GM12878 (cell line): ENCODE data around the gene CENPO. TPM values are rescaled to one million over a fixed set of nuclear protein-coding genes. Genes with fewer than 3 reads are reported as not detected.

Source experiments
- BRCA1 ChIP-seq: IDR thresholded peaks from 2 replicates; pipeline ENCODE4 v1.6.1; 2011; ENCODE audit warnings: low read depth, low read length, improper control_type of control experiment
- CBFB ChIP-seq: IDR thresholded peaks from 2 replicates; pipeline ENCODE4 v1.6.1; 2016; ENCODE audit warnings: antibody characterized with exemption, low read depth
- CEBPZ ChIP-seq: fragments of 150-350 bp; IDR thresholded peaks from 2 replicates; pipeline ENCODE4 v1.6.1; 2016; ENCODE audit warnings: low read depth, low read length
- CHD1 ChIP-seq: IDR thresholded peaks from 2 replicates; pipeline ENCODE4 v1.6.1; 2012; ENCODE audit warnings: low read depth, low read length, improper control_type of control experiment
- GATAD2B ChIP-seq: fragments of 450-650 bp; conservative IDR thresholded peaks from 2 replicates; pipeline ENCODE4 v1.6.1; 2017; ENCODE audit warnings: low read depth, mild to moderate bottlenecking, moderate library complexity
- HDGF ChIP-seq: fragments of 450-650 bp; IDR thresholded peaks from 2 replicates; pipeline ENCODE4 v1.6.1; 2016; ENCODE audit warnings: antibody characterized with exemption
- JUND ChIP-seq: IDR thresholded peaks from 2 replicates; pipeline ENCODE4 v1.6.1; 2012; ENCODE audit warnings: low read depth, mild to moderate bottlenecking, low read length, improper control_type of control experiment, moderate library complexity
- NFIC ChIP-seq: IDR thresholded peaks from 2 replicates; pipeline ENCODE4 v1.6.1; 2012; ENCODE audit warnings: low read depth, mild to moderate bottlenecking, inconsistent platforms, low read length, moderate library complexity
- PBX3 ChIP-seq: IDR thresholded peaks from 2 replicates; pipeline ENCODE4 v1.6.1; 2011; ENCODE audit warnings: mild to moderate bottlenecking, low read depth, low read length, moderate library complexity; ENCODE audit not compliant: insufficient replicate concordance
- RELA ChIP-seq: fragments of 450-650 bp; IDR thresholded peaks from 2 replicates; pipeline ENCODE4 v1.8.0; 2014; ENCODE audit warnings: borderline replicate concordance; ENCODE audit not compliant: partially characterized antibody
- REST ChIP-seq: IDR thresholded peaks from 2 replicates; pipeline ENCODE4 v1.6.1; 2012; ENCODE audit warnings: mild to moderate bottlenecking, low read depth, low read length
- SMAD5 ChIP-seq: IDR thresholded peaks from 2 replicates; pipeline ENCODE4 v1.6.1; 2016; ENCODE audit warnings: antibody characterized with exemption, low read depth
- SUZ12 ChIP-seq: fragments of 200-600 bp; sonication (generic); IDR thresholded peaks from one replicate; pipeline ENCODE4 v1.6.1; 2018; ENCODE audit warnings: antibody characterized with exemption, mild to moderate bottlenecking; ENCODE audit not compliant: unreplicated experiment
- USF2 ChIP-seq: IDR thresholded peaks from 2 replicates; pipeline ENCODE4 v1.6.1; 2011; ENCODE audit warnings: low read depth, low read length, improper control_type of control experiment, borderline replicate concordance
- ZNF24 ChIP-seq: fragments of 450-650 bp; IDR thresholded peaks from 2 replicates; pipeline ENCODE4 v1.6.1; 2017; ENCODE audit warnings: antibody characterized with exemption, mild to moderate bottlenecking
- polyA plus RNA-seq, 11 experiments: library from polyadenylated mRNA; depleted of rRNA in 4 of 11; unstranded in 6 of 11; stranded (reverse) in 5 of 11; fragments of >200 nt; fragmentation: Nextera tagmentation in 4 of 11; fragmentation: Illumina TruSeq in 1 of 11; extraction: Ambion mirVana in 4 of 11; extraction: Trizol in 1 of 11; gene quantifications; 1 replicate in 1 of 11; 2 replicates in 10 of 11; pipeline versions ENCODE4 v1.2.1 to v1.2.3, GENCODE V29; 2011 to 2016; ENCODE audit warnings: inconsistent platforms in 2 of 11, missing spikeins in 2 of 11, low read depth in 1 of 11
- total RNA-seq, 4 experiments: library from RNA; depleted of rRNA in 3 of 4; stranded (reverse); fragments of >200 nt in 3 of 4; fragmentation: Illumina TruSeq in 1 of 4; extraction: Trizol in 1 of 4; gene quantifications; 2 replicates each; pipeline versions ENCODE4 v1.2.1 to v1.2.3, GENCODE V29; 2013 to 2021

The CENPO gene
- total and polyA plus RNA-seq, 10 of the 15 experiments (the other 5 are each of a cell fraction or from before 2014, with no cell fraction given) = 18.7 to 37.0 (median 31.4) TPM

- no peak for TF ChIP-seq REST
- no peak for TF ChIP-seq SMAD5
- TF ChIP-seq JUND = no peak
- TF ChIP-seq CBFB = no peak
- TF ChIP-seq CHD1 = no peak
- no peak for TF ChIP-seq CEBPZ
- TF ChIP-seq PBX3 = no peak
- TF ChIP-seq RELA = no peak
- no peak for TF ChIP-seq BRCA1
- TF ChIP-seq ZNF24 = no peak
- TF ChIP-seq GATAD2B = no peak
- no peak for TF ChIP-seq SUZ12
- no peak for TF ChIP-seq HDGF
- TF ChIP-seq NFIC = no peak
- no peak for TF ChIP-seq USF2
Measured at GRCh38 chr2:24827321-24828237, 34.4 kb downstream of the CENPO start (continued).
